ENCODE results near the gene CFL1.

Gene CFL1

GRCh38 chr11:65855927-65856363 lies 2.0 kb downstream of the CFL1 start:
- no peak for DNase-seq (ENCODE audit: low read depth, low spot score)
- in situ Hi-C loops (cut with HindIII; ENCODE audit: low sequenced_read_pairs), result no loop called here
- TF ChIP-seq CTCF (IDR thresholded peaks at IDR 0.05; ENCODE audit: low read depth, low read length), result no peak
- peak overlapping the region; percentile 77 for H3K4me3 ChIP-seq (ENCODE audit: low read depth, low read length)

- TF ChIP-seq CTCF (IDR thresholded peaks at IDR 0.05; ENCODE audit: low read depth, low read length), result no peak
- in situ Hi-C loops (cut with HindIII; ENCODE audit: low sequenced_read_pairs), result no loop called here
- no peak for DNase-seq (ENCODE audit: low read depth, low spot score)
- no peak overlapping the region for H3K4me3 ChIP-seq (ENCODE audit: low read depth, low read length)
Observed at GRCh38 chr11:65854852-65855837, 2.8 kb downstream of the CFL1 start.

GRCh38 chr11:65854161-65854592 lies 3.8 kb downstream of the CFL1 start:
- no peak for TF ChIP-seq CTCF (IDR thresholded peaks at IDR 0.05; ENCODE audit: low read depth, low read length)
- no peak overlapping the region for H3K4me3 ChIP-seq (ENCODE audit: low read depth, low read length)
- no peak for DNase-seq (ENCODE audit: low read depth, low spot score)
- in situ Hi-C loops (cut with HindIII; ENCODE audit: low sequenced_read_pairs), result no loop called here

- in situ Hi-C loops (cut with HindIII; ENCODE audit: low sequenced_read_pairs), result no loop called here
- no peak for DNase-seq (ENCODE audit: low read depth, low spot score)
- TF ChIP-seq CTCF (IDR thresholded peaks at IDR 0.05; ENCODE audit: low read depth, low read length), result peak; percentile 6
- no peak overlapping the region for H3K4me3 ChIP-seq (ENCODE audit: low read depth, low read length)
Observed at GRCh38 chr11:65853246-65853979, 4.6 kb downstream of the CFL1 start.

GRCh38 chr11:65852508-65853245 lies 5.3 kb downstream of the CFL1 start:
- in situ Hi-C loops (cut with HindIII; ENCODE audit: low sequenced_read_pairs), result no loop called here
- no peak for DNase-seq (ENCODE audit: low read depth, low spot score)
- TF ChIP-seq CTCF (IDR thresholded peaks at IDR 0.05; ENCODE audit: low read depth, low read length), result no peak
- no peak overlapping the region for H3K4me3 ChIP-seq (ENCODE audit: low read depth, low read length)

All from astrocyte of the spinal cord (primary cell).